ENCODE measurements around the gene ATXN1. TPM values are rescaled to one million over a fixed set of nuclear protein-coding genes. Genes with fewer than 3 reads are reported as not detected.

ATXN1 gene
- polyA plus RNA-seq, 1 donor from 2014 or later = 28.2 TPM

GRCh38 chr6:16583144-16583762 lies 178.0 kb downstream of the ATXN1 start:
- H2AFZ ChIP-seq (ENCODE audit: low read depth, low read length) = no peak overlapping the region
- H3K27ac ChIP-seq (ENCODE audit: low read length) = no peak overlapping the region
- H3K36me3 ChIP-seq (ENCODE audit: insufficient read depth, low read length) = no peaks in the 10 kb centered on the region
- no peaks in the 10 kb centered on the region for H3K9me2 ChIP-seq (ENCODE audit: insufficient read depth, low read length)
- no peak overlapping the region for H3K4me2 ChIP-seq (ENCODE audit: low read length)
- H3K4me3 ChIP-seq (ENCODE audit: low read length) = no peak overlapping the region
- H3K27me3 ChIP-seq (ENCODE audit: insufficient read depth, low read depth, low read length) = no peaks in the 10 kb centered on the region
- no peaks in the 10 kb centered on the region for H4K20me1 ChIP-seq (ENCODE audit: insufficient read depth)
- H3K9me3 ChIP-seq (ENCODE audit: low read length) = no peaks in the 10 kb centered on the region
- H3K9ac ChIP-seq (ENCODE audit: low read length) = no peak overlapping the region
- TF ChIP-seq MXI1 (conservative IDR thresholded peaks at IDR 0.05; ENCODE audit: poor library complexity, severe bottlenecking) = no peak
- TF ChIP-seq, protein P1, sequence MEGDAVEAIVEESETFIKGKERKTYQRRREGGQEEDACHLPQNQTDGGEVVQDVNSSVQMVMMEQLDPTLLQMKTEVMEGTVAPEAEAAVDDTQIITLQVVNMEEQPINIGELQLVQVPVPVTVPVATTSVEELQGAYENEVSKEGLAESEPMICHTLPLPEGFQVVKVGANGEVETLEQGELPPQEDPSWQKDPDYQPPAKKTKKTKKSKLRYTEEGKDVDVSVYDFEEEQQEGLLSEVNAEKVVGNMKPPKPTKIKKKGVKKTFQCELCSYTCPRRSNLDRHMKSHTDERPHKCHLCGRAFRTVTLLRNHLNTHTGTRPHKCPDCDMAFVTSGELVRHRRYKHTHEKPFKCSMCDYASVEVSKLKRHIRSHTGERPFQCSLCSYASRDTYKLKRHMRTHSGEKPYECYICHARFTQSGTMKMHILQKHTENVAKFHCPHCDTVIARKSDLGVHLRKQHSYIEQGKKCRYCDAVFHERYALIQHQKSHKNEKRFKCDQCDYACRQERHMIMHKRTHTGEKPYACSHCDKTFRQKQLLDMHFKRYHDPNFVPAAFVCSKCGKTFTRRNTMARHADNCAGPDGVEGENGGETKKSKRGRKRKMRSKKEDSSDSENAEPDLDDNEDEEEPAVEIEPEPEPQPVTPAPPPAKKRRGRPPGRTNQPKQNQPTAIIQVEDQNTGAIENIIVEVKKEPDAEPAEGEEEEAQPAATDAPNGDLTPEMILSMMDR (IDR thresholded peaks at IDR 0.05; ENCODE audit: poor library complexity, severe bottlenecking) = no peak
- H3F3A ChIP-seq (ENCODE audit: insufficient read depth, low read length, poor library complexity, severe bottlenecking) = no peaks in the 10 kb centered on the region
- H3K79me2 ChIP-seq (replicated peaks; ENCODE audit: insufficient read depth, low read length) = no peaks in the 10 kb centered on the region

DNA sequence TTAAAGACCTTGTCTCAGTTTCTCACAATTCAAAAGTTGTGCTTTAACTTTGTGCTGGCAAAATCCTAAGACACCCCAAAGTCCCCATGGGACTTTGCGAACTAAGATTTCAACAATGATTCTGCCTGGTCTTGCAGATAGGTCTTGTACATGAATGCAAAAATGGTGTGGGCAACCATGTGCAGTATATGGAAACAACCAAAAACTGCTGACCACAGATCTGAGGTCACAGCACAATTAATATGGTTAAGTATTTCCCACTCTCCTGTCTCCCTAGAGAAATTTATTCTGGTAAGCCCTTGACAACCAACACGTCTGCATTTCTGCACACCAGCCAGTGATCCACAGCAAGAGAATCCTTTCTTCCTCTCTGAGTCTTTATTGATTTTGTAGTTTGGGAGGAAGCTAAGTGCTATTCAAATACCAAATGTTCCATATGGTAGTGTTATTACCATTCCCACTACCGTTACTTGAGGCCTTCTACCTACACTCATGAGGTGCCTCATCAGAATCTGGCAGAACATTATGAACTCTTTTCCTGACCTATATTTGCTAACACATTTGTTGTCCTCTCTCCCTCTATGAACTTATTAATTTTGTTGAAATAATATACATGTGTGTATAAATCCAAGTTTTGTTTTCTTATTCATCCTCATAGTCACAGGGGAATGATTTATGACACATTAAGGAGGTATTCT lies 178.7 kb downstream of the ATXN1 start:
- Histone ChIP-seq H3F3A (ENCODE audit: insufficient read depth, low read length, poor library complexity, severe bottlenecking) (no peaks in the 10 kb centered on the region), H3K36me3 (ENCODE audit: insufficient read depth, low read length) (no peaks in the 10 kb centered on the region), H3K27me3 (ENCODE audit: insufficient read depth, low read depth, low read length) (no peaks in the 10 kb centered on the region), H3K4me3 (ENCODE audit: low read length) (no peak overlapping the region), H4K20me1 (ENCODE audit: insufficient read depth) (no peaks in the 10 kb centered on the region), H3K9ac (ENCODE audit: low read length) (no peak overlapping the region), H3K9me3 (ENCODE audit: low read length) (no peaks in the 10 kb centered on the region), H3K79me2 (replicated peaks; ENCODE audit: insufficient read depth, low read length) (no peaks in the 10 kb centered on the region), H3K4me2 (ENCODE audit: low read length) (no peak overlapping the region), H3K27ac (ENCODE audit: low read length) (no peak overlapping the region), H3K9me2 (ENCODE audit: insufficient read depth, low read length) (no peaks in the 10 kb centered on the region), H2AFZ (ENCODE audit: low read depth, low read length) (no peak overlapping the region)
- TF ChIP-seq REST (IDR thresholded peaks at IDR 0.05; ENCODE audit: borderline replicate concordance) = no peak
- no peak for TF ChIP-seq TAF1 (IDR thresholded peaks at IDR 0.05; ENCODE audit: low read depth)
- no peak for TF ChIP-seq POLR2AphosphoS5 (IDR thresholded peaks at IDR 0.05)
- TF ChIP-seq EP300 (conservative IDR thresholded peaks at IDR 0.05; ENCODE audit: poor library complexity, severe bottlenecking) = no peak
- no peak for TF ChIP-seq EZH2 (IDR thresholded peaks at IDR 0.05; ENCODE audit: borderline replicate concordance, insufficient read depth, low read length, poor library complexity, severe bottlenecking)
- no peak for TF ChIP-seq RAD21 (conservative IDR thresholded peaks at IDR 0.05)
- TF ChIP-seq, protein P1 (IDR thresholded peaks at IDR 0.05; ENCODE audit: poor library complexity, severe bottlenecking) = no peak
- no peak for TF ChIP-seq MXI1 (conservative IDR thresholded peaks at IDR 0.05; ENCODE audit: poor library complexity, severe bottlenecking)
- TF ChIP-seq SMC3 (conservative IDR thresholded peaks at IDR 0.05; ENCODE audit: poor library complexity) = no peak

Data from neural cell (in vitro differentiated cells).